ENCODE data around the gene ANK2. TPM values are rescaled to one million over a fixed set of nuclear protein-coding genes. Genes with fewer than 3 reads are reported as not detected.

ANK2 gene
- total RNA-seq, 1 experiment from 2014 or later: 5.6 TPM

GRCh38 chr4:113383111-113383785 is 333.8 kb downstream of the ANK2 start:
- ChIA-PET RAD21 (ENCODE audit: low non-redundant PET in 1 of 2, low total read pairs in 2 of 2, uncharacterized antibody in 2 of 2, unreplicated experiment in 2 of 2) (no interaction called here), POLR2A (no interaction called here), CTCF (no interaction called here)
- Histone ChIP-seq H3K79me2 (ENCODE audit: insufficient read depth, low read length) (no peaks in the 10 kb centered on the region), H3K4me2 (ENCODE audit: low read length) (peak overlapping the region; percentile 15; the same call in 1 of the 2 replicates), H3K9me3 (ENCODE audit: control insufficient read depth in 1 of 2, insufficient read depth in 1 of 2, low read depth in 1 of 2, low read length in 2 of 2) (no peaks in the 10 kb centered on the region), H4K20me1 (ENCODE audit: insufficient read depth) (no peaks in the 10 kb centered on the region), H3K4me1 (ENCODE audit: control insufficient read depth in 1 of 2, insufficient read depth in 2 of 2, low read length in 2 of 2) (peaks cover 9 to 35% of the 10 kb centered on the region in 2 experiments), H3K4me3 (replicated peaks in 1 of 2; ENCODE audit: low read depth in 1 of 2, low read length in 2 of 2) (no peak overlapping the region), H3K27me3 (ENCODE audit: insufficient read depth, low read length) (no peaks in the 10 kb centered on the region), H3K9me2 (ENCODE audit: insufficient read depth) (no peaks in the 10 kb centered on the region), H3K9ac (ENCODE audit: low read length) (no peak overlapping the region), H2AFZ (ENCODE audit: low read depth, low read length, poor library complexity, severe bottlenecking) (no peak overlapping the region), H3K36me3 (ENCODE audit: control insufficient read depth in 1 of 2, insufficient read depth in 2 of 2, low read length in 2 of 2) (no peaks in the 10 kb centered on the region), H3K27ac (ENCODE audit: low read depth, low read length) (no peak overlapping the region)
- ATAC-seq (no peak), DNase-seq (ENCODE audit: low read depth, low spot score) (peak; percentile 15)
- TF ChIP-seq SIN3A (IDR thresholded peaks at IDR 0.05; ENCODE audit: low read depth) (no peak), JUND (IDR thresholded peaks at IDR 0.05) (peak; percentile 56), ATF3 (IDR thresholded peaks at IDR 0.05) (no peak), YY1 (IDR thresholded peaks at IDR 0.05; ENCODE audit: extremely low read depth, insufficient replicate concordance, low read depth, low read length) (no peak), TCF7L2 (IDR thresholded peaks at IDR 0.05; ENCODE audit: borderline replicate concordance, extremely low read depth, insufficient read depth, insufficient read length) (no peak), CTCF (IDR thresholded peaks at IDR 0.05 in 2 of 3, conservative IDR thresholded peaks at IDR 0.05 in 1 of 3; ENCODE audit: borderline replicate concordance in 1 of 3, insufficient read depth in 1 of 3, low read depth in 2 of 3, low read length in 2 of 3) (no peak), EZH2phosphoT487 (IDR thresholded peaks at IDR 0.05; ENCODE audit: borderline replicate concordance) (no peak), POLR2A (IDR thresholded peaks at IDR 0.05; ENCODE audit: borderline replicate concordance, extremely low read depth, insufficient read depth, insufficient read length) (no peak), SRF (IDR thresholded peaks at IDR 0.05; ENCODE audit: low read depth) (no peak), EGR1 (IDR thresholded peaks at IDR 0.05; ENCODE audit: low read depth) (no peak), FOSL1 (IDR thresholded peaks at IDR 0.05; ENCODE audit: low read depth) (peak; percentile 53; the same call in 1 of the 2 replicates), CEBPB (IDR thresholded peaks at IDR 0.05; ENCODE audit: low read depth) (peak; percentile 47; the same call in 1 of the 2 replicates), CBX3 (IDR thresholded peaks at IDR 0.05; ENCODE audit: low read depth) (0 out of 2 replicates have a peak, but pooled peaks have one; percentile 10), ZFX (IDR thresholded peaks at IDR 0.05) (no peak), SP1 (IDR thresholded peaks at IDR 0.05; ENCODE audit: low read depth) (peak; percentile 24; the same call in 1 of the 2 replicates), ZNF274 (IDR thresholded peaks at IDR 0.05; ENCODE audit: low read depth, low read length) (no peak)
- TF ChIP-seq, protein P1, sequence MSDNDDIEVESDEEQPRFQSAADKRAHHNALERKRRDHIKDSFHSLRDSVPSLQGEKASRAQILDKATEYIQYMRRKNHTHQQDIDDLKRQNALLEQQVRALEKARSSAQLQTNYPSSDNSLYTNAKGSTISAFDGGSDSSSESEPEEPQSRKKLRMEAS (IDR thresholded peaks at IDR 0.05): no peak
- TF ChIP-seq, protein P2, sequence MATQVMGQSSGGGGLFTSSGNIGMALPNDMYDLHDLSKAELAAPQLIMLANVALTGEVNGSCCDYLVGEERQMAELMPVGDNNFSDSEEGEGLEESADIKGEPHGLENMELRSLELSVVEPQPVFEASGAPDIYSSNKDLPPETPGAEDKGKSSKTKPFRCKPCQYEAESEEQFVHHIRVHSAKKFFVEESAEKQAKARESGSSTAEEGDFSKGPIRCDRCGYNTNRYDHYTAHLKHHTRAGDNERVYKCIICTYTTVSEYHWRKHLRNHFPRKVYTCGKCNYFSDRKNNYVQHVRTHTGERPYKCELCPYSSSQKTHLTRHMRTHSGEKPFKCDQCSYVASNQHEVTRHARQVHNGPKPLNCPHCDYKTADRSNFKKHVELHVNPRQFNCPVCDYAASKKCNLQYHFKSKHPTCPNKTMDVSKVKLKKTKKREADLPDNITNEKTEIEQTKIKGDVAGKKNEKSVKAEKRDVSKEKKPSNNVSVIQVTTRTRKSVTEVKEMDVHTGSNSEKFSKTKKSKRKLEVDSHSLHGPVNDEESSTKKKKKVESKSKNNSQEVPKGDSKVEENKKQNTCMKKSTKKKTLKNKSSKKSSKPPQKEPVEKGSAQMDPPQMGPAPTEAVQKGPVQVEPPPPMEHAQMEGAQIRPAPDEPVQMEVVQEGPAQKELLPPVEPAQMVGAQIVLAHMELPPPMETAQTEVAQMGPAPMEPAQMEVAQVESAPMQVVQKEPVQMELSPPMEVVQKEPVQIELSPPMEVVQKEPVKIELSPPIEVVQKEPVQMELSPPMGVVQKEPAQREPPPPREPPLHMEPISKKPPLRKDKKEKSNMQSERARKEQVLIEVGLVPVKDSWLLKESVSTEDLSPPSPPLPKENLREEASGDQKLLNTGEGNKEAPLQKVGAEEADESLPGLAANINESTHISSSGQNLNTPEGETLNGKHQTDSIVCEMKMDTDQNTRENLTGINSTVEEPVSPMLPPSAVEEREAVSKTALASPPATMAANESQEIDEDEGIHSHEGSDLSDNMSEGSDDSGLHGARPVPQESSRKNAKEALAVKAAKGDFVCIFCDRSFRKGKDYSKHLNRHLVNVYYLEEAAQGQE (IDR thresholded peaks at IDR 0.05; ENCODE audit: low read depth): no peak
- intact Hi-C loops (cut with micrococcal nuclease): loop anchor here (10.0 kb wide), 1 partner anchor 278 kb away; no protein-coding TSS in a partner anchor
- no TSS peak for BruUV-seq (replicated peaks)
